Smooth muscle cell (in vitro differentiated cells): ENCODE measurements around the gene STK32C. TPM values are rescaled to one million over a fixed set of nuclear protein-coding genes. Genes with fewer than 3 reads are reported as not detected.

Source experiments
- DNase-seq: peaks from one replicate; lab custom pipeline; 2025; ENCODE audit not compliant: unreplicated experiment; lab: John Stamatoyannopoulos, UW
- H2AFZ ChIP-seq: fragments of 200-600 bp; sonication (generic); 2 replicates; pipeline ENCODE4 v1.6.0; 2016; ENCODE audit warnings: antibody characterized with exemption, low read depth, mild to moderate bottlenecking
- H3F3A ChIP-seq: fragments of 200-600 bp; sonication (generic); 2 replicates; pipeline ENCODE4 v1.6.0; 2017; ENCODE audit warnings: antibody characterized with exemption, low read depth
- H3K27ac ChIP-seq: fragments of 200-600 bp; sonication (generic); 2 replicates; pipeline ENCODE4 v1.5.1; 2016; ENCODE audit warnings: low read depth, mild to moderate bottlenecking
- H3K27me3 ChIP-seq: fragments of 200-600 bp; sonication (generic); 2 replicates; pipeline ENCODE4 v1.6.1; 2016; ENCODE audit warnings: low read depth, mild to moderate bottlenecking
- H3K36me3 ChIP-seq: fragments of 200-600 bp; sonication (generic); 2 replicates; pipeline ENCODE4 v1.5.1; 2016; ENCODE audit warnings: low read depth
- H3K4me1 ChIP-seq: fragments of 200-600 bp; sonication (generic); 2 replicates; pipeline ENCODE4 v1.5.1; 2016; ENCODE audit warnings: low read depth
- H3K4me2 ChIP-seq: fragments of 200-600 bp; sonication (generic); 2 replicates; pipeline ENCODE4 v1.6.0; 2016; ENCODE audit warnings: mild to moderate bottlenecking
- H3K4me3 ChIP-seq: fragments of 200-600 bp; sonication (generic); 2 replicates; pipeline ENCODE4 v1.5.1; 2016; ENCODE audit warnings: mild to moderate bottlenecking
- H3K79me2 ChIP-seq: fragments of 200-600 bp; sonication (generic); 2 replicates; pipeline ENCODE4 v1.6.0; 2016; ENCODE audit warnings: low read depth, mild to moderate bottlenecking
- H3K9ac ChIP-seq: fragments of 200-600 bp; sonication (generic); 2 replicates; pipeline ENCODE4 v1.6.0; 2016; ENCODE audit warnings: low read depth
- H3K9me3 ChIP-seq: fragments of 200-600 bp; sonication (generic); replicated peaks from 2 replicates; pipeline ENCODE4 v1.5.1; 2016; ENCODE audit warnings: low read depth
- H4K20me1 ChIP-seq: fragments of 200-600 bp; sonication (generic); 2 replicates; pipeline ENCODE4 v1.6.0; 2016; ENCODE audit warnings: low read depth
- WGBS: methylation state at CpG from one replicate; pipeline ENCODE4 v1.1.7; 2016; ENCODE audit warnings: low lambda C conversion rate; 5-methylcytosine and 5-hydroxymethylcytosine counted together
- polyA plus RNA-seq: library from polyadenylated mRNA; unstranded; fragments of >200 nt; fragmentation: Nextera tagmentation; extraction: Ambion mirVana; gene quantifications from 2 replicates; pipeline ENCODE4 v1.2.1, GENCODE V29; 2016
- total RNA-seq: library from RNA; depleted of rRNA; stranded (reverse); fragments of >200 nt; gene quantifications from 2 replicates; pipeline ENCODE4 v1.2.3, GENCODE V29; 2014
- TF ChIP-seq, protein P1 (sequence below): fragments of 200-600 bp; sonication (generic); IDR thresholded peaks from 2 replicates; pipeline ENCODE4 v1.5.1; 2017; ENCODE audit warnings: borderline replicate concordance, mild to moderate bottlenecking, antibody characterized with exemption; ENCODE audit not compliant: insufficient read depth, poor library complexity, severe bottlenecking

The STK32C gene
- total and polyA plus RNA-seq, 2 experiments from 2014 or later = 2.3 to 13.2 TPM

DNA sequence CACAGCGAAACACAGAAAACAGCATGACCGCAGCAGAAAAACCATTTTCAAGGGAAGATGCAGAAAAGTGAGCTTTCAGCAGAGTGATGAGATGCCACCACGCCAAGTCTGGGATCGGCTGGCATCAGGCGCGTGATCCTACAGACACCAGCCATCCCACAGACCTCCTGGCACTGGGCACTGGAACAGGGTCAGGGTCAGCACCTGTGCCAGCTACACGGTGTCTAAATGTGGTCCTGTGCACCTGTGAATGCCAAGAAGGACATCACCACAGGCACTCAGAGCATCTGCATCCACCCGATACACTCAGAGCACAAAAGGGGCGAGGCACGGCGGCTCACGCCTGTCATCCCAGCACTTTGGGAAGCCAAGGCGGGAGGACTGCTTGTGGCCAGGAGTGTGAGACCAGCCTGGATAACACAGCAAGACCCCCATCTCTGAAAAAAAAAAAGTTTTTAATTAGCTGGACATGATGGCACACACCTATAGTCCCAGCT, 31.5 kb downstream of the STK32C start:
- DNase-seq = no peak
- Histone ChIP-seq H3K4me2 (no peak overlapping the region), H3K4me3 (no peak overlapping the region), H3K27me3 (no peaks in the 10 kb centered on the region), H3K4me1 (no peaks in the 10 kb centered on the region), H3K27ac (no peak overlapping the region), H2AFZ (no peak overlapping the region), H3K79me2 (no peaks in the 10 kb centered on the region), H3K36me3 (no peaks in the 10 kb centered on the region), H3K9ac (no peak overlapping the region), H4K20me1 (no peaks in the 10 kb centered on the region), H3K9me3 (no peaks in the 10 kb centered on the region), H3F3A (no peaks in the 10 kb centered on the region)
- TF ChIP-seq, protein P1, sequence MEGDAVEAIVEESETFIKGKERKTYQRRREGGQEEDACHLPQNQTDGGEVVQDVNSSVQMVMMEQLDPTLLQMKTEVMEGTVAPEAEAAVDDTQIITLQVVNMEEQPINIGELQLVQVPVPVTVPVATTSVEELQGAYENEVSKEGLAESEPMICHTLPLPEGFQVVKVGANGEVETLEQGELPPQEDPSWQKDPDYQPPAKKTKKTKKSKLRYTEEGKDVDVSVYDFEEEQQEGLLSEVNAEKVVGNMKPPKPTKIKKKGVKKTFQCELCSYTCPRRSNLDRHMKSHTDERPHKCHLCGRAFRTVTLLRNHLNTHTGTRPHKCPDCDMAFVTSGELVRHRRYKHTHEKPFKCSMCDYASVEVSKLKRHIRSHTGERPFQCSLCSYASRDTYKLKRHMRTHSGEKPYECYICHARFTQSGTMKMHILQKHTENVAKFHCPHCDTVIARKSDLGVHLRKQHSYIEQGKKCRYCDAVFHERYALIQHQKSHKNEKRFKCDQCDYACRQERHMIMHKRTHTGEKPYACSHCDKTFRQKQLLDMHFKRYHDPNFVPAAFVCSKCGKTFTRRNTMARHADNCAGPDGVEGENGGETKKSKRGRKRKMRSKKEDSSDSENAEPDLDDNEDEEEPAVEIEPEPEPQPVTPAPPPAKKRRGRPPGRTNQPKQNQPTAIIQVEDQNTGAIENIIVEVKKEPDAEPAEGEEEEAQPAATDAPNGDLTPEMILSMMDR = no peak
- WGBS = 85% methylated on average over 13 of the region's 13 CpGs

DNA sequence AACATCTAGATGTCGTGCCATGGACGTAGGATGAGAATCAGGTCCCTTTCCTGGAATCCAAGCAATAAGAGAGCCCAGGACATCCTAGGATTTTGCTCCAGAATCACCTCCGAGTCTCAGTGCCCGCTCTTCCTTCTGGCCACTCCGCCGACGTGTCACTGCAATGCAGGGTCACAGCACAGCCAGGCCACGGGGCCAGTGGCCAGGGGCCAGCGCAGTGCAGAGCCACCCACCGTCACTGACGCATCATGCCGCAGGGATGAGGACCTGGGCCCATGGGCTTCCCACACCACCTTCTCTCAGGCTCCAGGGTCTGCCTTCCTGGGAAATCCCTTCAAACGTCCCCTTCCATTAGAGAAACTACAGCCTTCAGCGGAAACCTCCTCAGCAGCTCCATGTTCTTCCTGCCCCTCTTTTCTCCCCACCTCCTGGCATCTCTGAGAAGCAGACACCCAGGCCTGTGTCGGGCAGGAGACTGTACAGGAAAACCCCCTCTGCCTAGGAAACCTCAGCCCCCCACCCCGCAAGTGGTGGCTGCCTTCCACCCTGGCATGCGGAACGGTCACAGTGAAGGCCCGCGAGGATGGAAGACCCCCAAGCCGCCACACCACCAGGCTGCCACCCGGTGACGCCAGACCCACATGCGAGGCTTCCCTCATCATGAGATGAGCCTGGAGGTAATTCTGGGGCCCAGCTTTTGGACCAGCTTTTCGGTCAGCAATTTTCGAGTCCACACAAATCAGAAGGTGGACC, 32.1 kb downstream of the STK32C start:
- Histone ChIP-seq H3K9ac (no peak overlapping the region), H2AFZ (no peak overlapping the region), H3K36me3 (no peaks in the 10 kb centered on the region), H3K27ac (no peak overlapping the region), H3K4me3 (no peak overlapping the region), H3K9me3 (no peaks in the 10 kb centered on the region), H3K4me1 (no peaks in the 10 kb centered on the region), H3K79me2 (no peaks in the 10 kb centered on the region), H3K27me3 (no peaks in the 10 kb centered on the region), H3K4me2 (no peak overlapping the region), H3F3A (no peaks in the 10 kb centered on the region), H4K20me1 (no peaks in the 10 kb centered on the region)
- 95% methylated on average over 26 of the region's 26 CpGs for WGBS
- TF ChIP-seq, protein P1 = no peak
- no peak for DNase-seq

DNA sequence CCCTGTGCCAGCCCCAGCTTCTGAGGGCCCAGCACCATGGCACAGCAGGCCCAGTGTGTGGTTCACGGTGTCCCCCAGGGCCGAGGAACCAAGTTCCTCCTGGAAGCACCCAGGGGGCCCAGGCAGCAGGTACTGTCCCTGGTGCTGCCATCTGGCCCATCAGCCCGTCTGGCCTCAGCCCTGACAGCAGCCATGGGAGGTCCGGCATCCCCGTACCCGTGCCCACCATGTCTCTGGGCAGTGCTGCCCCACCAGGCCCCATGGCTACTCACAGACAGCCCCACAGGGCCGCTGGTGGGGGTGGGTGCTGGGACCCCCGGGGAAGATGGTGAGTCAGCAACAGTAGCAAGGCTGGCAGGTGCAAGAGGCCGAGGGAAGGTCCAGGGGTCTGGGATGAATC, 32.8 kb downstream of the STK32C start:
- no peak overlapping the region for H3K4me3 ChIP-seq
- TF ChIP-seq, protein P1 = no peak
- H3K79me2 ChIP-seq = no peaks in the 10 kb centered on the region
- H3K9me3 ChIP-seq = no peaks in the 10 kb centered on the region
- no peak for DNase-seq
- 89% methylated on average over 9 of the region's 9 CpGs for WGBS
- no peaks in the 10 kb centered on the region for H3K4me1 ChIP-seq
- no peak overlapping the region for H3K9ac ChIP-seq
- H3F3A ChIP-seq = no peaks in the 10 kb centered on the region
- no peaks in the 10 kb centered on the region for H3K27me3 ChIP-seq
- no peak overlapping the region for H3K27ac ChIP-seq
- H4K20me1 ChIP-seq = no peaks in the 10 kb centered on the region
- H3K4me2 ChIP-seq = no peak overlapping the region
- no peak overlapping the region for H2AFZ ChIP-seq
- no peaks in the 10 kb centered on the region for H3K36me3 ChIP-seq

DNA sequence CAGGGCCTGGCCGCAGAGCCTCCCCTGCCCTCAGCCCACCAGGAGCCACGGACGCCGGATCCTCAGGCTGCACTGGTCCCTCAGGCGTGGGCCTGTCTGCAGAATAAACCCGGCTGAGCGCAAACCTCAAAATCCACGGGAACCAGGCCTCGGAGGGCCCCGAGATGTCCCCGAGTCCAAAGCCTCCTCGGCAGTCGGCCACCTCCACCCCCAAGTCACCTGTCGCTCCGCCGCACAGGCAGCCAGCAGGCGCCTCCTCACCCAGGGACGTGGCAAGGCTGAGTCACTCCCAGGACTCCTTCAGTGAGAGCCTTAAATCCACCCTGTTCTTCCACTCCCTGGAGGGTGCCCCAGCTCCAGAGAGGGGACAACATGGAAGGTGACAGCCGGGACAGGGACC, 33.2 kb downstream of the STK32C start:
- no peak overlapping the region for H2AFZ ChIP-seq
- H3K4me3 ChIP-seq = no peak overlapping the region
- TF ChIP-seq, protein P1 = no peak
- WGBS = 91% methylated on average over 19 of the region's 19 CpGs
- no peaks in the 10 kb centered on the region for H3K9me3 ChIP-seq
- H3K4me1 ChIP-seq = no peaks in the 10 kb centered on the region
- no peak overlapping the region for H3K27ac ChIP-seq
- no peaks in the 10 kb centered on the region for H3K36me3 ChIP-seq
- no peak overlapping the region for H3K9ac ChIP-seq
- no peaks in the 10 kb centered on the region for H4K20me1 ChIP-seq
- no peaks in the 10 kb centered on the region for H3K79me2 ChIP-seq
- no peaks in the 10 kb centered on the region for H3F3A ChIP-seq
- no peak overlapping the region for H3K4me2 ChIP-seq
- no peak for DNase-seq
- no peaks in the 10 kb centered on the region for H3K27me3 ChIP-seq
